HG02623 (cell line): ENCODE measurements around the gene PPARD.
"Not testable (repeated sequence)": the region's sequence is repeated elsewhere in the genome, so short reads cannot be mapped to it uniquely, and the experiment has no call there.

ENCODE experiments used
- ATAC-seq: cut with Tn5 transposase; IDR thresholded peaks from one replicate; pipeline ENCODE4 v1.9.1; 2021; ENCODE audit warnings: moderate library complexity; ENCODE audit not compliant: unreplicated experiment

PPARD gene

DNA sequence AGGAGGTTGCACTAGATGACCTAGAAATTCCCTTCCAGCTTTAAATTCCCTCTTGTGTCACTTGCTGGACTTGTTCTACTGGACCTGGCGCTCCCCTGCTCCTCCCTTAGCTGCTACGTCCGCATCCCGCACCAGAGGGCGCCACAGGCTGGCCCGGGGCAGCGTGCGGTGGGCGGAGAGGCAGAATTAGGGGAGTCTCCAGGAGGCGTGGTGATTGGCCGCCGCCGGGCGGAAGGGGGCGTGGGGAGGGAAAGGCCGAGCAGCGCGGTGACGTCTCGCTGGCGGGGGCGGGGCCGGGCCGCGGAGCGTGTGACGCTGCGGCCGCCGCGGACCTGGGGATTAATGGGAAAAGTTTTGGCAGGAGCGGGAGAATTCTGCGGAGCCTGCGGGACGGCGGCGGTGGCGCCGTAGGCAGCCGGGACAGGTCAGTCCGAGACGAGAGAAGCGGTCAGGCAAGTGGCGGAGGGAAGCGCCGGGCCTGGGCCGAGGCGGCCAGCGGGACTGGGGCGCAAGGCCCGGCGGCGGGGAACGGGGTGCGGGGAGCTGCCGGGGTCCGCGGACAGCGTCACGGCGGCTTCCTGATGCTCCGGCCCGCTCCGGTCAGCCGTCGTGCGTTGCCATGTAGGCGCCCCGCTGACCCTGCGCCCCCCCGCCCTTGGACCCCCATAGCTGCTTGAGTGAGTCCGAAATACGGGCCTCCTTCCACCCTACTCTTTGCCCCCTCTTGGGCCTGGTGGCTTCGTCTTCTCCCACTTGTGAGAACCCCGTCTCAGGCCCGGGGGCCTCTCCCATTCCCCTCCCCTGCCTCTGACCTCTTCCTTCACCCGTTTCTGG is at the start of gene PPARD:
TSS of gene PPARD (plus strand) at position 301 of the 834 bp plus-strand sequence. CDS start 68,530 bp downstream, outside the sequence.
- peak; percentile 92 for ATAC-seq

DNA sequence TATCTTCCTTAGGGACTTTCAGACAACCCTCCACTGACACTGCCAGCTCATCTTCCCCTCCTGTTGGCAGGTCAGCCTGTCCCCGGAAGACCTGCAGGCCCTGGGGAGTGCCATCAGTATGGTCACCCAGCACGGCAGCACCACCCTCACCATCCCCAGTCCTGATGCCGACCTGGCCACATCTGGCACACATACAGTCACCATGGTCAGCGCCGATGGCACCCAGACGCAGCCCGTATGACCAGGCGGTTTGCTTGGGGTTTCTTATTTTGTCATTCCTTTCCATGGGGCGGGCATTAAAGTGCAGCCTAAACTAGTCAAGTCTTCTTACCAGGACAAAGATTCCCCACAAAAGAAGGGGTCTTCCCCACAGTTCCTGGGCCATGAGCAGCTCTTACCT is 48.7 kb upstream of the PPARD start:
- ATAC-seq = no peak

DNA sequence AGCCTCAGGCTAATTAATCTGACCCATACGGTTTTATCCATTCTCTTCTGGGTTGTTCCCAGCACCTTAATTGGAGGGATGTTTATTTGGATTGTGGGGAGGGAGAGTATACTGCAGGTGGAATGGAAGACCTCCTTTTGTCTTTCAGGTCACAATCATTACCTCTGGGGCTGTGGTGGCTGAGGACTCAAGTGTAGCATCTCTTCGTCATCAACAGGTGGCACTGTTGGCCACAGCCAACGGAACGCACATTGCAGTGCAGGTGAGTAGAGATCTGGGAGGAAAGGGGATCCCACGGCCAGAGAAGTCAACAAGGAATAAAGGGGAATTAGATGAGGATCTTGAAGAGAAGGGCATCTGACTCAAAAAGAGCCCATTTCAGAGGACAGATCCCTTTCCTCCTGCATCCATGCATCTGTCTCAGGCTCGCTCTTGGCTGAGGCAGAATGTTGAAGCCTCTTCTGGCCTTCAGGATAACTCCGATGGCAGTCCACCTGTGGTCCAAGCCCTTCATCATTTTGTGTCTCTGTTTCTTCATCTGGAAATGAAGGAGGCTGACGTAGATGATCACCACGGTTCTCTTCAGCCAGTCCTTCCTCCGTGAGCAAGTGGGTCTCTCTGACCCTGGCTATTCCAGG is 47.9 kb upstream of the PPARD start:
- ATAC-seq = no peak

DNA sequence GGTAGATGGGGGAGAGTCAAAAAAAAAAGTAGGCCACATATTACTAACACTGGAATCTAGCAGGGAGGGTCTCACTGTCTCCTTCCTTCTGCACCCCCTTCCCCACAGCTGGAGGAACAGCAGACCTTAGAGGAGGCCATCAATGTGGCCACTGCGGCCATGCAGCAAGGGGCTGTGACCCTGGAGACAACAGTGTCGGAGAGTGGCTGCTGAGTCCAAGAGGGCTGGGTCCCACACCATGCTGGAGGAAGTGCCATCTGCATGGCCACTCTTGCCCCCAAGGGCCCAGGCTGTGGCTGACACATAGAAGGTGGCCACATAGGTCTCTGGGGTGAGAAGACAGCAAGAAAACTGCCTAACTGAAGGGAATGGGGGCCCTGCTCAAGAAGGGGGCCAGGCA is 47.3 kb upstream of the PPARD start:
- ATAC-seq = no peak

DNA sequence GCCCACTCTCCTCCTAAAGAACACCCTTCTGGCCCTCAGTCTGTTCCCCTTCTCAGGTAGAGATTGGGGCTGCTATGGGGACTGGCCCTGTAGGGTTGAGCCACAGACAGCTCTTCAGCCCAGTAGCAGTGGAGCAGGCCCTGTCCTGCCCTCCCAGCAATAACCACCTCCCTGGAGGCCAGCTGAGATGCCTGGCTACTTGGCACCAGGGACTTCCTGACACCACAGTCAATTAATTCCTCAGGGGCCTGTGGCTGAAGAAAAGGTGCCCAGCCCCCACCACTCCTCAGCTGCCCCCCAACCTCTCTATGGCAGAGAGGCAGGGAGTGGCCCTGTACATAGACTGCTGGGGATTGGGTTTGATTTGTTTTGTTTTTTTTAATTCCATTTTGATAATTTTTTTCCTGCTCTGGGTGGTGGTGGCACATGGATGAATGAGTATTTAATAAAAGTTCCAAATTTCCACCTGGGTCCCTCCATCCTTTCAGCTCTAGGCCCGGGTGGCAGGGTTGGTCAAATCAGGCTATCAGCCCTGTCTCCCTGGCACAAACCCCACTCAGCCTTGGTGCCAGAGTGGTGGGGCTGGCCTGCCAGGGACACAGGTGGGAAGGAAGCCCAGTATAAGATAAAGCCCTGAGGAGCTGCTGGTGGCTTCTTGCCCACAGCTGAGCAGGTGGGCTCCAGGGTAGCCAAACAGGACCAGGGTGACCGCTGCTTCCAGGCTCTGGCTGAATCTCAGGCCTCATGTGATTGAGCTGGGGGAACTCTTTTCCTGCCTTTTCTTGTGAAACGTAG is 46.6 kb upstream of the PPARD start:
- no peak for ATAC-seq

DNA sequence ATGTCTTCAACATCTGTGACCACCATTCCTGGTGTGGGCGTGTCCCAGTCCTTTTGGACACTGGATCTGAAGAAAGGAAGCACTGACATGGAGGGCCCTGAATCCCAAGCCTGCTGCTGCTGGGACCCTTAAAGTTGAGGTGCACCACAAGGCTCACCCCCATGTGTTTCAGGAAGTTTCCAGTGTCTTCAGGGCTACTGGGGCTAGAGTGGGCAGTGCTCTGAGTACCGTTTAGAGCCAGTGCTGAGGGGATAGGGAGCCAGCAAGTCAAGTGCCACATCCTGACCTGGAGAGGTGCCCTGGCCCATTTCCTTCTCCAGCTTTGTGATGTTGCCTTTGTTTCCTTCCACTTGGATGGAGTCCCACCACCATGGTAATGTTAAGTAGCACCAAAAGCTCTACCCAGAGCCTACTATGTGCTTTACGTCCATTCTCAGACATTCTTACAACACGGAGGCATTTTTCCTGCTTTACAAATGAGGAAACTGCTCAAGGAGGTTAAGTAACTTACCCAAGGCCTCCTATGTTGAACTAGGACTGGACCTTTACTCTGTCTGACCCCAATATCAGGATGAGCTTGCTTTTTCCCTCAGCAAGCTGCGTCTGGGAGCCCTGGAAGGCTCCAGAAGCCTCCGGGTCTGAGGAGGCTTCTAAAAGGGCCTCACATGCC is 45.3 kb upstream of the PPARD start:
- no peak for ATAC-seq

DNA sequence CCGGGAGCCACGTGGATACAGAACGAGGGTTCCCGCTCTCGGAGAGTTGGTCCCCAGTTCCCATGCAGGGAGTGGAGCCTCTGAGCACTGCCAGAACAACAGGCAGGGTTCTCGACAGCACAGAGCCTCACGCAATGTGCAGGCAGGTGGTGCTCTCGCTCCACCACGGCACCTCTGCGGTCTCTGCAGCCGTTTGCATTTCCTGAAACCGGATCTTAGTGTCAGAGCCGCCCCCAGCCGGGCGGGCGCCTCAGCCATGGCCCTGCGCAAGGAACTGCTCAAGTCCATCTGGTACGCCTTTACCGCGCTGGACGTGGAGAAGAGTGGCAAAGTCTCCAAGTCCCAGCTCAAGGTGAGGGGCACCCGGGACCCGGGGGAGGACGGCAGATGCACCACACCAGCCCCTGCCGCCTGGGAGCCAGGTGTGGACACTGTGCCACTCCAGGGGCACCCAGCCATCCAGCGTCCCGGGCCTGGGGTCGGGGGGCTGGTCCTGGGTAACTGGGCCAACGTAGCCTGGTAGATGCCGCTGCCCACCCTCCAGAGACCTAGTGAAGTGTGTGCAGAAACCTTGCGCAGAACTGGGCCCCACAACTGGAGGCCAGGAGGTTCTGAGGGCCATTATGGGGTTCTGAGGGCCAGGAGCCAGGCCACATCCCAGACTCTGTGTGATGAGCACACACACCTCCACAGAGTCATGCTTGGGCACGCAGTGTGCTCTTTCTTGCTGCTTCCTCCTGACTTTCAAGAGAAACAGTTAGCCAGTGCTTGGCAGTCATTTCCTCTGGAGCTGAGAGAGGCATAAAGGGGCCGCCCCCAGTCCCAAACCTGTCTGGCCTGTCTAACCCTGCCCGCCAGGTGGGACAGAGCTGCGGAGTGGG is 44.5 kb upstream of the PPARD start, which contains the start of gene DEF6:
TSS of gene DEF6 (plus strand) at position 218 of the 881 bp plus-strand sequence. CDS start at position 257, 39 bp downstream.
- ATAC-seq = peak; percentile 74

DNA sequence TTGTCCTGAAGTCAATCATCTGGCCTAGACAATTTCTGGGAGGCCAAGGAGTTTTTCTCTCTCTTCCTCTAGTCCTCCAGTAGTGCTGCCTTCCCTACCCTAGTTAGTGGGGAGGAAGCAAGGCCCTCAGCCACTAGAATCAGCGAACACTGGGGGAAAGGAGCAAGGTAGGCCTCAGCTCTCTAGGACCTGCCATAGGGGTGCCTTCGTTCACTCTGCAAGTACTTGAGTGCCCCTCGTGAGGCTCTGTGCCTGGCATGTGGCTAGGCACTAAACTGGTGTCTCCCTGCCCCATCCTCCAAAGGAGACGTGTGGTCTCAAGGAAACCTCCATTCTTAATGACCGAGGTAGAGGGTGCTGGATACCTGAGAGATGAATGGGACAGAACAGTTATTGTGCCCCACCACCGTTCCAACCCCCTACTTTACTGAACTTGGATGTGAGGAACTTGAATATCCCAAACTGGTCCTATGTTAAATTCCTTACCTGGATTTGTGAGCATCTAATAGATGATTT is 43.7 kb upstream of the PPARD start:
- ATAC-seq = no peak

DNA sequence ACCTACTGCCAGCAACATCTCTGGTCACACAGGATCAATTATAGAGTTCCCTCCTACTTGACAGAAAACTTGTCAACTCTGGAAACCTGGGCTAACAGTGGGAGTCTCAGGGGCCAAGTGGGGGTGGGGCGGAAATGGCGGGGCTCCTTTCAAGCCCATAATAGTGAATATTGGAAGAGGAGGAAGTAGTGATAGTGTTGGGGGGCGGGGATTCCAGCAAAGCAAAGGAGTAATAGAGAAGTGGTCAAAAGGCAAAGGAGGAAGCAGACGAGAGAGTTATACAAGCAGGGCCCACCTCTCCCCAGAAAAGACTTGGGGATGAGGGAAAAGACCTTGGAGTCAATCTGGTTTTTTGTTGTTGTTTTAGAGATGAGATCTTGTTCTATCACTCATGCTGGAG is 42.7 kb upstream of the PPARD start:
- no peak for ATAC-seq

DNA sequence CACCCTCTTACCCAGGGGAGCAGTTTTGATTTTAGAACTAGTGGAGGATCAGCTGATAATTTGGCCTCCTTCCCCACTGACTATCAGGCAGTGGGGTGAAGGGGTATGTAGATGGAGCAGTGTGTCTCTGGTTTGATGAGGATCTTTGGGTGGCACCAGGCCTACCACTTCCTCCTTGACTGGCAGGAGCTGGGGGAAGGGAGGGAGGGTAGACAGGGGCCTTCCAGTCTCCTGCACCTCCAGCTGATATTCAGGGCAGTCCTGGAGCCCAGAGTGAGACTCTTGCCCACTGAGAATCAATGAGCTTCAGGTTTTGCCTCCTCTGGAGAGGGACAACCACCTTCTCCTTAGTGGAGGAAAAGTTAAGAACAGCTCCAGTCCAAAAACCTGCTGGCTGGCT is 41.5 kb upstream of the PPARD start:
- ATAC-seq = no peak

DNA sequence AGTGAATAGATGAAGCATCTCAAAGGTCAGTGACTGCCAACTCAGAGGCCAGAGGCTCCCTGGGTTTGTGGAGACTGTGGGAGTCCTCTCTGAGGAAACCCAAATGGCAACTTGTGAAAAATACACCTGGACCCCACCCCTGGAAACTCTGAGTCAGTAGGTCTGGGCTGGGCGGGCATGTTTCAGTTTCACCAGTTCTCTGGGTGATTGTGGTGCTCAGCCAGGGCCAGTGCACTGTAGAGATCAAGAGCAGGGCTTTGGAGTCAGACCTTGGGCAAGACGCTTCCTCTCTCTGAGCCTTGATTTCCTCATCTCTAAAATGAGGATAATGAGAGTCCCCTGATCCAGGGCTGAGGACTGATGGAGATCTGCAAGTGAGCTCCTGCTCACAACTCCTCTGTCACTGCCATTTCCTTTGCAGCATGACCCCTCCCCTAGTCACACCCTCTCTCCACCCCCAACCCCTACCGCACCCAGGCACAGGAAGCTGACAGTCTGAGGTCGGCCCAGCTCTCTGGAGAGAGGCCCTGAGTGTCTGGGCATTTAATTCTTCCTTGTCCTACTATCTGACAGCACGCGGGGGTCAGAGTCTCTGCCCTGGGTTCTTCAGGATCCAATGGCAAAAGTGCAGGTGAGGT is 39.6 kb upstream of the PPARD start:
- peak; percentile 76 for ATAC-seq

DNA sequence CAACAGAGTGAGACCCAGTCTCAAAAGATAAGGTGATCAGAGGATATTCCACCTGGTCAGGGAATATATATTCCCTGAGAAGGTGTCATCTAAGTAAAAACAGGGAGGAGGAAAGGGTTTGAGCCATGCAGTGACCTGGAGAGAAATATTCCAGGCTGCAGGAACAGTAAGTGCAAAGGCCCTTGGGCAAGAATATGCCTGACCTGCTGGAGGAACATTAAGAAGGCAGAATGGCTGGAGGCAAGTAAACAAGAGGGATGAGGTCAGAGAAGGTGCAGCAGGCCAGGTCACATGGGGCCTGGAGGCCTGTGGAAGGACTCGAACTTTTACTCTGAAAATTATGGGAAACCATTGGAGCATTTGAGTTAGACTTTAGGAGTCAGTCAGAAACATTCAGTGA is 38.1 kb upstream of the PPARD start:
- no peak for ATAC-seq

DNA sequence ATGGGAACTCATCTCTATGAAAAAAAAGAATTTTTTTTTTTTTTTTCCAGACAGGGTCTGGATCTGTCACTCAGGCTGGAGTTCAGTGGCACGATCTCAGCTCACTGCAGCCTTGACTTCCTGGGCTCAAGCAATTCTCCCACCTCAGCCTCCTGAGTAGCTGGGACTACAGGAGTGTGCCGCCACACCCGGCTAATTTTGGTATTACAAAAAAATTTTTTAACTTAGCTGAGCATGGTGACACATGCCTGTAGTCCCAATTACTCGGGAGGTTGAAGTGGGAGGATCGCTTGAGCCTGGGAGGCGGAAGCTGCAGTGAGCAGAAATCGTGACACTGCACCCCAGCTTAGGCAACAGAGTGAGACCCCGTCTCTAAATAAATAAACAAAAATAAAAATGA is 37.2 kb upstream of the PPARD start:
- ATAC-seq = no peak

DNA sequence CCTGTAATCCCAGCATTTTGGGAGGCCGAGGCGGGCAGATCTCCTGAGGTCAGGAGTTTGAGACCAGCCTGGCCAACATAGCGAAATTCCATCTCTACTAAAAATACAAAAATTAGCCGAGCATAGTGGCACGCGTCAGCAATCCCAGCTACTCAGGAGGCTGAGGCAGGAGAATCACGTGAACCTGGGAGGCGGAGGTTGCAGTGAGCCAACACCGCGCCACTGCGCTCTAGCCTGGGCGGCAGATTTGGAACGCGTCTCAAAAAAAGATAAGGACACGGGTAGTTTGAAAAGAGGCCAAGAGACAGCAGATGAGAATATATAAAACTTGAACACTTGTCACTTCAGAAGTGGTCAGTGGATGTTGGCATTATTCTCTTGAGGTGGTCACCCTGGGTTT is 35.2 kb upstream of the PPARD start:
- not testable (repeated sequence) for ATAC-seq

DNA sequence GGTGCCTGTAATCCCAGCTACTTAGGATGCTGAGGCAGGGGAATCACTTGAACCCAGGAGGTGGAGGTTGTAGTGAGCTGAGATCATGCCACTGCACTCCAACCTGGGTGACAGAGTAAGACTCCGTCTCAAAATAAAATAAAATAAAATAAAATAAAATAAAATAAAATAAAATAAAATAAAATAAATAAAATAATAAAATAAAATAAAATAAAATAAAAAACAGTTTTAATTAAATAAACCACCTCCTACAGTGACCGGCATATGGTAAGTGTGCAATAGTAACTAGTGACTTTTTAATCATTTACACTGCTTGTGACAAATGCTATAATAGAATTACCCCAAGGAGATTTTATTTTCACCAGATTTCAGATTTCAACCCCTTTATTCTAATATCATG is 33.8 kb upstream of the PPARD start:
- not testable (repeated sequence) for ATAC-seq

DNA sequence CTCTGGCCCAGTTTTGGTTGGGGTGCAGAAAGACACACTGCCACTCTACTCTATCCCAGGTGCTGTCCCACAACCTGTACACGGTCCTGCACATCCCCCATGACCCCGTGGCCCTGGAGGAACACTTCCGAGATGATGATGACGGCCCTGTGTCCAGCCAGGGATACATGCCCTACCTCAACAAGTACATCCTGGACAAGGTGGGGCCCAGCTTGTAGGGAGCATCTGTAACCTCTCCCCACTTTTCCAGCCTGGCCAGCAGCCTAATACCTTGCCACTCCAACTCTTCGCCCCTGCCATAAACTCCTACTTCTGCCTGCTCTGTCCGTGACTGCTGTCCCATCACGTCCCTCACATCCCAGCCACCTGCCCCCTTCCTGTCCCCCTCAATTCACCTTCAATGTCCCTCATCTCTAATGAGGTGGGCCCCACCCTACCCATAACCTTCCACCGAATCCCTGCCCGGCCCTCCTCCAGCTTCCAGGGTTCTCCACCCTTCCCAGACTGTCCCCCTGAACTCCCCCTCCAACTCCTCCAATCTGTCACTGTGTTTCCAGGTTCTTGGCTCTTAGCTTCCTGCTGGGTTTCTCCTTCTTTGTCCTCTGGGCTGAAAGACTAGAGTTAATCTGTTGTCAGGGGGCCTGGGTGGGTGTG is 32.6 kb upstream of the PPARD start:
- no peak for ATAC-seq

DNA sequence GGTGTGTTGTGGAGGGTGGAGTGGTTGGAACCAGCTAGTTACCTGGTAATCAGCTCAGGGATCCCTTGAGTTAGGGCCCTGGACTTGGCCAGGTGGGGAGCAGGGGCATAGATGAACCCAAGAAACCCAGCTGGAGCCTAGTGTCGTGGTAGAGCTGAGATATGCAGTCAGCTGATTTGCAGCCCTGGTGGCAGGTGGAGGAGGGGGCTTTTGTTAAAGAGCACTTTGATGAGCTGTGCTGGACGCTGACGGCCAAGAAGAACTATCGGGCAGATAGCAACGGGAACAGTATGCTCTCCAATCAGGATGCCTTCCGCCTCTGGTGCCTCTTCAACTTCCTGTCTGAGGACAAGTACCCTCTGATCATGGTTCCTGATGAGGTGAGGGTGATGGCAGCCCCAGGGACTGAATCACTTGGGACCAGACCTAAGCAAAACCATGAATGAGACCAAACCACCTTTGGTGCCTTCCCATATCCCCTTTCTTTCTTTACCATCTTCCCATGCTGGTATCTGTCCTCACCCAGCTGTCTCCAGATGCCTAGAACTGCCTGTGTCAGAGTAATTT is 32.0 kb upstream of the PPARD start:
- ATAC-seq = no peak

DNA sequence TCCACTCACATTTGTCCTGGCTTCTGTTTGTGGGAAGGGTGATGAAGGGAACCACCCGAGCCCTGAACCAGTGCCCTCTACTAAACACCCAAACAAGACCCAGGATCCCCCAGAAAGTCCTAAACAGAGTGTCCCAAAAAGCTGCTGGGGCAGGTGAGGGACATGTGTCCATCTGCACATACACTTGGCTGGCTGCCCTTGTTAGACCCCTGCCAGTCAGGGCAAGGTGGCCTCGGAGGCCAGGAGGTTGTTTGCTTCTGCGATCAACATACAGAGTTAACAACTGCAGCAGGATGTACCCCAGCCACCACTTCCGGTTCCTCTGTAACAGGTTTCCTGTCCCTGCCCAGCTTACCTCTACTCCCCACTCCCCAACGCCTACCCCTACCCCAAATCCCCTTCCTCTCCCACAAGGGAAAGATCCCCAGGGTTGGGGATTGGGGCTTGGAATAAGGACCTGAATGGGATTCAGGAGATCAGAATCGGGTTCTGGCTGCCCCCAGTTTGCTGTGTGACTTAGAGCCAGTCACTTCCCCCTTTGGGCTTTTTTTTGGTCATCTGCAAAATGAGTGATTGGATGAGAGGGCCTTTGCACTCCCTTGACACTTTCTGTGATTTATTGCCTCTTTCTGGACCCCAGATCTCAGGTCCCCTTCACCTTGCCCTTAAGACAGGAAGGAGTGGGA is 30.8 kb upstream of the PPARD start:
- no peak for ATAC-seq
